MCF 10A (cell line): ENCODE measurements around the gene PC. TPM values are rescaled to one million over a fixed set of nuclear protein-coding genes. Genes with fewer than 3 reads are reported as not detected.
"Not testable (repeated sequence)": the region's sequence is repeated elsewhere in the genome, so short reads cannot be mapped to it uniquely, and the experiment has no call there.

Source experiments
- BruUV-seq: library from RNA; stranded (reverse); fragments of 400-500 nt; replicated peaks from 2 replicates; lab custom pipeline; 2021; lab: Mats Ljungman, UMichigan
- CTCF ChIA-PET: fragments of 300-600 bp; sonication (Branson Sonifier 250); formaldehyde crosslinking; extraction: SDS; loops from one replicate; lab custom pipeline; 2021; ENCODE audit warnings: antibody characterized with exemption, inconsistent platforms; lab: Yijun Ruan, JAX
- POLR2A ChIA-PET: fragments of 300-600, 350-650 bp; sonication (Branson Sonifier 250); formaldehyde crosslinking; extraction: SDS; loops from one replicate; lab custom pipeline; 2020; ENCODE audit warnings: antibody characterized with exemption, inconsistent platforms; lab: Yijun Ruan, JAX
- DNase-seq: peaks from one replicate; pipeline ENCODE4 v3.0.0-alpha.2; 2018; ENCODE audit not compliant: unreplicated experiment
- H3K27ac Mint-ChIP-seq: one replicate; pipeline ENCODE4 v1.8.0; 2022; ENCODE audit warnings: mild to moderate bottlenecking, low read depth, mixed read lengths; ENCODE audit not compliant: unreplicated experiment
- H3K27me3 Mint-ChIP-seq: one replicate; pipeline ENCODE4 v1.8.0; 2022; ENCODE audit warnings: mixed read lengths; ENCODE audit not compliant: insufficient read depth, unreplicated experiment
- H3K36me3 Mint-ChIP-seq: one replicate; pipeline ENCODE4 v1.8.0; 2022; ENCODE audit warnings: mild to moderate bottlenecking, moderate library complexity, mixed read lengths; ENCODE audit not compliant: insufficient read depth, unreplicated experiment
- H3K4me1 Mint-ChIP-seq: one replicate; pipeline ENCODE4 v1.8.0; 2022; ENCODE audit warnings: mixed read lengths; ENCODE audit not compliant: insufficient read depth, unreplicated experiment
- H3K4me3 Mint-ChIP-seq: one replicate; pipeline ENCODE4 v1.8.0; 2022; ENCODE audit warnings: mild to moderate bottlenecking, moderate library complexity, mixed read lengths; ENCODE audit not compliant: unreplicated experiment
- H3K9me3 Mint-ChIP-seq: one replicate; pipeline ENCODE4 v1.8.0; 2022; ENCODE audit warnings: mixed read lengths; ENCODE audit not compliant: unreplicated experiment
- intact Hi-C: fragments of 100-400 bp; cut with micrococcal nuclease; formaldehyde crosslinking; loops from 2 replicates; pipeline ENCODE4 v1.14.1; 2022
- microRNA-seq: library from miRNA; unstranded; fragments of <30 nt; microRNA quantifications from one replicate; pipeline ENCODE4 v1.2.0, GENCODE V29; 2022
- total RNA-seq: library from RNA; stranded (reverse); gene quantifications from 2 replicates; pipeline ENCODE4 v1.2.3, GENCODE V29; 2022
- TF ChIP-seq, protein P1 (sequence below): fragments of 200-600 bp; IDR thresholded peaks from one replicate; pipeline ENCODE4 v1.8.0; 2022; ENCODE audit warnings: antibody characterized with exemption, mild to moderate bottlenecking; ENCODE audit not compliant: unreplicated experiment

PC gene
- total RNA-seq, 1 experiment from 2014 or later, result 37.7 TPM

DNA sequence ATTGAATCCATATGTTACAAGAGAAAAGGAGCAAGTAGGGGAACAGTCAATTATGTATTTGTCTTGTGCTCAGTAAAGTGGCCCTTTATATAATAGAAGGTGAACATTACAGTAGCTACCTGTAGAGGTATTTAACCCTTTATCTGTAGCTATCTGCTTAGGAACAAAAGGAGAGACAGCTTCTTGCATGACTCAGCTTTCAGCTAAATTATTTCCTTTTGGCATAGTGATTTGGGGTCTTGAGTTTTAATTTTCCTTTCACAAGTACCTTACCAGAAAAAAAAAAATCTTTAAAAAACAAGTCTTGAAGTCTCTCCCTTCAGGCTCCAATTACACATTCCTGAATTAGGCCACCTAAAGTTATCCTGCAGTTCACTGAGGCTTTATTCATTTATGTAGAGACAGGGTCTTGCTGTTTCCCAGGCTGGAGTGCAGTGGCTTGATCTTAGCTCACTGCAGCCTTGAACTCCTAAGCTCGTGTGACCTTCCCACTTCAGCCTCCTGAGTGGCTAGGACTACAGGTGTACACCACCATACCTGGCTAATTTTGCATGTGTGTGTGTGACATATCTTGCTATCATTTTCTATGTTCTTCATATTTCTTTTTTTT is 147.5 kb downstream of the PC start:
- intact Hi-C loops, result loop anchor here (10.0 kb wide), 1 partner anchor 66 kb away; a partner anchor contains a TSS
- Mint-ChIP-seq H3K27ac (no peak overlapping the region), H3K27me3 (no peaks in the 10 kb centered on the region), H3K4me1 (peaks cover 5% of the 10 kb centered on the region), H3K36me3 (peaks cover 47% of the 10 kb centered on the region), H3K4me3 (no peak overlapping the region), H3K9me3 (no peaks in the 10 kb centered on the region)
- TF ChIP-seq, protein P1, sequence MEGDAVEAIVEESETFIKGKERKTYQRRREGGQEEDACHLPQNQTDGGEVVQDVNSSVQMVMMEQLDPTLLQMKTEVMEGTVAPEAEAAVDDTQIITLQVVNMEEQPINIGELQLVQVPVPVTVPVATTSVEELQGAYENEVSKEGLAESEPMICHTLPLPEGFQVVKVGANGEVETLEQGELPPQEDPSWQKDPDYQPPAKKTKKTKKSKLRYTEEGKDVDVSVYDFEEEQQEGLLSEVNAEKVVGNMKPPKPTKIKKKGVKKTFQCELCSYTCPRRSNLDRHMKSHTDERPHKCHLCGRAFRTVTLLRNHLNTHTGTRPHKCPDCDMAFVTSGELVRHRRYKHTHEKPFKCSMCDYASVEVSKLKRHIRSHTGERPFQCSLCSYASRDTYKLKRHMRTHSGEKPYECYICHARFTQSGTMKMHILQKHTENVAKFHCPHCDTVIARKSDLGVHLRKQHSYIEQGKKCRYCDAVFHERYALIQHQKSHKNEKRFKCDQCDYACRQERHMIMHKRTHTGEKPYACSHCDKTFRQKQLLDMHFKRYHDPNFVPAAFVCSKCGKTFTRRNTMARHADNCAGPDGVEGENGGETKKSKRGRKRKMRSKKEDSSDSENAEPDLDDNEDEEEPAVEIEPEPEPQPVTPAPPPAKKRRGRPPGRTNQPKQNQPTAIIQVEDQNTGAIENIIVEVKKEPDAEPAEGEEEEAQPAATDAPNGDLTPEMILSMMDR, result no peak
- ChIA-PET POLR2A (interaction anchor here (0.6 to 1.4 kb wide), 3 partner anchors 42 to 331 kb away, joined by 3 to 4 read pairs (median 3); partner anchors contain the start of gene DPP3), CTCF (interaction anchor here (0.7 kb wide), 1 partner anchor 125 kb away, joined by 3 read pairs; no protein-coding TSS in a partner anchor)
- DNase-seq, result no peak
- BruUV-seq, result no TSS peak

DNA sequence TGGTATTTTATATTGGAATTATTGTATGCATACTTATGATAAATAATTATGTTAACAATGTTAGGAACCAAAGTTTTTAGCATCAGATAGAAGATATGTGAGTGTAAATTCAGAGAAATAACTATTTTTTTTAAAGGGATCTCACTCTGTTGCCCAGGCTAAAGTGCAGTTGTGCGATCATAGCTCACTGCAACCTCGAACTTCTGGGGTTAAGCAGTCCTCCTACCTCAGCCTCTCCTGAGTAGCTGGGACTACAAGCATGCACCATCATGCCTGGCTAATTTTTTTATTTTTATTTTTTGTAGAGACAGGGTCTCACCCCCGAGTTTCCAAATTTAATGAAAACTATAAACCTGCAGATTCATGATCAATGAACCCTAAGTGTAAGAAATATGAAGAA is 148.6 kb downstream of the PC start:
- Mint-ChIP-seq H3K27ac (no peak overlapping the region), H3K4me1 (no peaks in the 10 kb centered on the region), H3K36me3 (peaks cover 51% of the 10 kb centered on the region), H3K4me3 (no peak overlapping the region), H3K9me3 (no peaks in the 10 kb centered on the region), H3K27me3 (no peaks in the 10 kb centered on the region)
- TF ChIP-seq, protein P1, result no peak
- ChIA-PET POLR2A (no interaction called here), CTCF (no interaction called here)
- no peak for DNase-seq
- intact Hi-C loops, result no loop called here
- BruUV-seq, result no TSS peak

DNA sequence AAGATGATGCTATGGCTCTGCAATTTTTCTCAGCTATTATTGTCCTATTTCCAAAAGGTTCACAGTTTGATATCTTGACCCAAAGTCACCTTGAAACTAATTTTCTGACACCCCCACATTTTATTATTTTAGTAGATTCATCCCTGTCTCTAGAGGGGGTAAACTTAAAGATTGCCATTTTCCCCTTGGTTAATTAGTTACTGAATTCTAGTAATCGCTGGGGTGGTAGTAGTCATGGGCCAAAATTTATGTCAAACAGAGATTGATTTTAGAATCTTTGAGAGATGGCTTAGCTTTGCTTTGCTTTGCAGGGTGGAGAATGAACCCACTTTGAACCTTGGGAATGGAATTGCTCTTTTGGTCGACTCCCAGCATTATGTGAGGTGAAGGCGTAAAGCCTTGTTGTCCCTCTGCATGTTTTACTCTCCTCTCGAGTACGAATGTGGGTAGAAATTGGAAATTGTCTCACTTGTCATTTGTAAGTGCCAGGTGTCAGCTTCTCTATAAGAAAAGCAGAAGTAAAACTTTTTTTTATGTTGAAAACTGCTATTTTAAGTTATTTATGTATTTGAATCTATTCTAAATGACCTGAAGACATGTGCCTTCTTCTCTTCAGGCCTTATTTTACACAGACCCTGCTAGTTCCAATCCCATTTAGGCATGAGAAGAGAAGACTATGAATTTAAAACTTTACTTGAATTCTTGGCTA is 157.3 kb downstream of the PC start:
- CTCF ChIA-PET, result interaction anchor here (0.9 kb wide), 1 partner anchor 106 kb away, joined by 3 read pairs; no protein-coding TSS in a partner anchor
- H3K27me3 Mint-ChIP-seq, result no peaks in the 10 kb centered on the region

DNA sequence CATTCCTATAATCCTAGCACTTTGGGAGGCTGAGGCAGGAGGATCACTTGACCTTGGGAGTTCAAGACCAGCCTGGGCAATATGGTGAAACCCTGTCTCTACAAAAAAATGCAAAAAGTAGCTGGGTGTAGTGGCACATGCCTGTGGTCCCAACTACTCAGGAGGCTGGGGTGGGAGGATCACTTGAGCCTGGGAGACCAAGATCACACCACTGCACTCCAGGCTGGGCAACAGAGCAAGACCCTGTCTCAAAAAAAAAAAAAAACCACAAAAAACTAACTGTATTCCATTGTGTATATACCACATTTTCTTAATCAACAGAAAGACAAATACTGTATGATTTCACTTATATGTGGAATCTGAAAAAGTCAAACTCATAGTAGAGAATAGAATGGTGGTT is 158.4 kb downstream of the PC start:
- POLR2A ChIA-PET, result interaction anchor here (1.0 to 1.4 kb wide), 3 partner anchors 12 to 56 kb away, joined by 3 to 7 read pairs (median 5); no protein-coding TSS in a partner anchor
- H3K4me1 Mint-ChIP-seq, H3K27me3 Mint-ChIP-seq, CTCF ChIA-PET, H3K9me3 Mint-ChIP-seq, DNase-seq, H3K4me3 Mint-ChIP-seq, intact Hi-C loops, H3K27ac Mint-ChIP-seq, BruUV-seq: not testable (repeated sequence)
- peaks cover 53% of the 10 kb centered on the region for H3K36me3 Mint-ChIP-seq

More for the DNA sequence above, 157.3 kb downstream of the PC start:
- Mint-ChIP-seq H3K36me3 (peaks cover 54% of the 10 kb centered on the region), H3K9me3 (no peaks in the 10 kb centered on the region), H3K27ac (no peak overlapping the region), H3K4me3 (no peak overlapping the region), H3K4me1 (no peaks in the 10 kb centered on the region)
- POLR2A ChIA-PET, result interaction anchor here (0.8 to 1.4 kb wide), 4 partner anchors 9 to 58 kb away, joined by 3 to 7 read pairs (median 3); no protein-coding TSS in a partner anchor
- DNase-seq, result no peak
- intact Hi-C loops, result no loop called here
- TF ChIP-seq, protein P1, result no peak
- no TSS peak for BruUV-seq

Small RNA genes lying within 50 kb of the gene (microRNA-seq; reads per million reads assigned to microRNA genes)
- 0.79 reads per million for gene MIR3163

Other genes starting within 250 kb of the PC start
- gene SPTBN2, start 229.2 kb downstream of the PC start, total RNA-seq, result 46.9 and 47.2 TPM in 2 replicates
- 23.3 and 27.7 TPM in 2 replicates for gene RCE1, start 114.9 kb downstream of the PC start, total RNA-seq
- gene LRFN4, start 101.3 kb downstream of the PC start, total RNA-seq, result 30.4 and 39.9 TPM in 2 replicates
- not detected in 2 replicates for gene C11orf86, start 16.9 kb upstream of the PC start, total RNA-seq
- 0.44 and 0.59 TPM in 2 replicates for gene SYT12, start 64.8 kb upstream of the PC start, total RNA-seq
- gene RHOD, start 98.5 kb upstream of the PC start, total RNA-seq, result 132 and 190 TPM in 2 replicates
- 63.8 and 64.5 TPM in 2 replicates for gene KDM2A, start 160.9 kb upstream of the PC start, total RNA-seq